Astrocyte (in vitro differentiated cells and primary cell): ENCODE results near the gene CCDC14. TPM values are rescaled to one million over a fixed set of nuclear protein-coding genes. Genes with fewer than 3 reads are reported as not detected.
"Not testable (repeated sequence)": the region's sequence is repeated elsewhere in the genome, so short reads cannot be mapped to it uniquely, and the experiment has no call there.

Source experiments
- DNase-seq: peaks from one replicate; pipeline ENCODE4 v3.0.0-alpha.2; 2010; ENCODE audit warnings: low read depth
- FAIRE-seq: peaks from 2 replicates; lab custom pipeline; 2011; peaks lifted over from hg19 to GRCh38; lab: Jason Lieb, UNC
- H2AFZ ChIP-seq: 2 replicates; pipeline ENCODE4 v1.6.0; 2012; ENCODE audit warnings: low read depth, low read length, inconsistent platforms
- H3K27ac ChIP-seq: 2 replicates; pipeline ENCODE4 v1.5.1; 2011; ENCODE audit warnings: low read depth, low read length, inconsistent platforms
- H3K27me3 ChIP-seq: 2 replicates; pipeline ENCODE4 v1.6.0; 2011; ENCODE audit warnings: low read length, inconsistent platforms; ENCODE audit not compliant: insufficient read depth
- H3K36me3 ChIP-seq: 2 replicates; pipeline ENCODE4 v1.5.1; 2011; ENCODE audit warnings: low read length, inconsistent platforms; ENCODE audit not compliant: insufficient read depth
- H3K4me1 ChIP-seq: 2 replicates; pipeline ENCODE4 v1.5.1; 2011; ENCODE audit warnings: low read length, inconsistent platforms; ENCODE audit not compliant: insufficient read depth
- H3K4me2 ChIP-seq: 2 replicates; pipeline ENCODE4 v1.6.0; 2012; ENCODE audit warnings: low read length, inconsistent platforms
- H3K4me3 ChIP-seq: 2 replicates; pipeline ENCODE4 v1.5.1; 2011; ENCODE audit warnings: low read depth, mild to moderate bottlenecking, low read length, inconsistent platforms; ENCODE audit not compliant: insufficient read depth
- H3K79me2 ChIP-seq: 2 replicates; pipeline ENCODE4 v1.6.0; 2012; ENCODE audit warnings: mild to moderate bottlenecking, low read length, inconsistent platforms; ENCODE audit not compliant: insufficient read depth
- H3K9ac ChIP-seq: 2 replicates; pipeline ENCODE4 v1.6.0; 2012; ENCODE audit warnings: mild to moderate bottlenecking, low read length, inconsistent platforms
- H3K9me3 ChIP-seq: 2 replicates; pipeline ENCODE4 v1.5.1; 2012; ENCODE audit warnings: low read depth, mild to moderate bottlenecking, low read length, inconsistent platforms; ENCODE audit not compliant: insufficient read depth
- H4K20me1 ChIP-seq: 2 replicates; pipeline ENCODE4 v1.6.0; 2012; ENCODE audit warnings: low read length, inconsistent platforms; ENCODE audit not compliant: insufficient read depth
- H3K27ac Mint-ChIP-seq: one replicate; pipeline ENCODE4 v1.8.0; 2021; ENCODE audit warnings: mild to moderate bottlenecking, mixed read lengths; ENCODE audit not compliant: unreplicated experiment
- H3K27me3 Mint-ChIP-seq: one replicate; pipeline ENCODE4 v1.8.0; 2021; ENCODE audit warnings: low read depth, mixed read lengths; ENCODE audit not compliant: unreplicated experiment
- H3K36me3 Mint-ChIP-seq: one replicate; pipeline ENCODE4 v1.8.0; 2021; ENCODE audit warnings: low read depth, mixed read lengths; ENCODE audit not compliant: unreplicated experiment
- H3K4me1 Mint-ChIP-seq: one replicate; pipeline ENCODE4 v1.8.0; 2021; ENCODE audit warnings: low read depth, mixed read lengths; ENCODE audit not compliant: unreplicated experiment
- H3K4me3 Mint-ChIP-seq: one replicate; pipeline ENCODE4 v1.8.0; 2021; ENCODE audit warnings: mild to moderate bottlenecking, moderate library complexity, mixed read lengths; ENCODE audit not compliant: unreplicated experiment
- H3K9me3 Mint-ChIP-seq: one replicate; pipeline ENCODE4 v1.8.0; 2021; ENCODE audit warnings: mild to moderate bottlenecking, mixed read lengths; ENCODE audit not compliant: unreplicated experiment
- EZH2 ChIP-seq: IDR thresholded peaks from 2 replicates; pipeline ENCODE4 v1.6.1; 2012; ENCODE audit warnings: mild to moderate bottlenecking, low read length, inconsistent platforms; ENCODE audit not compliant: insufficient read depth
- total RNA-seq: library from RNA; stranded (reverse); gene quantifications from 2 replicates; pipeline ENCODE4 v1.2.1, GENCODE V29; 2021
- TF ChIP-seq, protein P1 (sequence below): IDR thresholded peaks from 2 replicates; pipeline ENCODE4 v1.5.1; 2011; ENCODE audit warnings: low read depth, mild to moderate bottlenecking, inconsistent platforms, low read length, moderate library complexity; ENCODE audit not compliant: insufficient read depth

Gene CCDC14
- total RNA-seq, 1 donor from 2014 or later = 35.8 TPM

DNA sequence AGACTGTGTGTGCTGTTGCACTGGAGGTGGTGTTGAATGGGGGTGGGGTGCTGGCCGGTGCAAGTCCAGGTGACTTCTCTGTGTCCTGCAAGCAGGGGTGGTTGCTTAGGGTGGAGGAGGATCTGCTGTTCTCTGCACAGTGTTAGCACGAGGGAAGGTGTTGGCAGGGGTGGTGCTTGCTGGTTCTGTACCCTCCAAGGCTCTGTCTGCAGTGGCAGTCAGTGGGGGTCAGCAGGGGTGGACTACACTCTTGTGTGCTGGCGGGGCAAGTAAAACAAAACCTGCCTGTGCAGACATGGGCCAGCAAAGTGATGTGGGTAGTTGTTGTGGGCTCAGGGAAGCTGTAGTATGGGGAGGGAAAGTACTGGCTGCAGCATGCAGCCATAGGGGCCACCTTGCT, 25.4 kb upstream of the CCDC14 start:
- Mint-ChIP-seq H3K4me1 (no peaks in the 10 kb centered on the region), H3K9me3 (peaks cover 4% of the 10 kb centered on the region), H3K36me3 (no peaks in the 10 kb centered on the region), H3K27me3 (peaks cover 43% of the 10 kb centered on the region), H3K4me3 (no peak overlapping the region), H3K27ac (no peak overlapping the region)
- DNase-seq (no peak), FAIRE-seq (no peak)
- Histone ChIP-seq H3K9ac (no peak overlapping the region), H3K27me3 (peaks cover 41% of the 10 kb centered on the region), H3K4me3 (no peak overlapping the region), H3K79me2 (no peaks in the 10 kb centered on the region), H3K36me3 (no peaks in the 10 kb centered on the region), H3K27ac (no peak overlapping the region), H3K4me1 (no peaks in the 10 kb centered on the region), H3K9me3 (no peaks in the 10 kb centered on the region), H4K20me1 (no peaks in the 10 kb centered on the region), H2AFZ (no peak overlapping the region), H3K4me2 (no peak overlapping the region)
- TF ChIP-seq, protein P1, sequence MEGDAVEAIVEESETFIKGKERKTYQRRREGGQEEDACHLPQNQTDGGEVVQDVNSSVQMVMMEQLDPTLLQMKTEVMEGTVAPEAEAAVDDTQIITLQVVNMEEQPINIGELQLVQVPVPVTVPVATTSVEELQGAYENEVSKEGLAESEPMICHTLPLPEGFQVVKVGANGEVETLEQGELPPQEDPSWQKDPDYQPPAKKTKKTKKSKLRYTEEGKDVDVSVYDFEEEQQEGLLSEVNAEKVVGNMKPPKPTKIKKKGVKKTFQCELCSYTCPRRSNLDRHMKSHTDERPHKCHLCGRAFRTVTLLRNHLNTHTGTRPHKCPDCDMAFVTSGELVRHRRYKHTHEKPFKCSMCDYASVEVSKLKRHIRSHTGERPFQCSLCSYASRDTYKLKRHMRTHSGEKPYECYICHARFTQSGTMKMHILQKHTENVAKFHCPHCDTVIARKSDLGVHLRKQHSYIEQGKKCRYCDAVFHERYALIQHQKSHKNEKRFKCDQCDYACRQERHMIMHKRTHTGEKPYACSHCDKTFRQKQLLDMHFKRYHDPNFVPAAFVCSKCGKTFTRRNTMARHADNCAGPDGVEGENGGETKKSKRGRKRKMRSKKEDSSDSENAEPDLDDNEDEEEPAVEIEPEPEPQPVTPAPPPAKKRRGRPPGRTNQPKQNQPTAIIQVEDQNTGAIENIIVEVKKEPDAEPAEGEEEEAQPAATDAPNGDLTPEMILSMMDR = no peak
- TF ChIP-seq EZH2 = no peak

DNA sequence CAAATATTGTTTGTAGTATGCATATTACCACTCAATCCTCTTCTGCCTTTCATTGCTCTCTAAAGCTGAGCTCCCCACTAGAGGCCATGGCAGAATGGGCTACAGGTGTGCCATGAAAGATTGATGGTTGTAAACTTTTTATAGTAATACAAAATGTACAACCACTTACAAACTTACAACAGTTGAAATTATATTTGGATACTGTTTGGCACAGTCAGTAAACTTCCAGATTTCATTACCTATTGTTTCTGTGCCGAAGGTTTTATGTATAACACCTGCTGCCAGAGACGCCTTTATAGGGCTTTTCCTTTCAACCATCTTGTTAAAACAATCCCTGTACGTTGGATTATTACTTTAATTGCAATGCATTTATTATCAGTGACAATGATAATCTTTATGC, 23.9 kb upstream of the CCDC14 start:
- no peaks in the 10 kb centered on the region for H3K36me3 ChIP-seq
- H3K27ac Mint-ChIP-seq = no peak overlapping the region
- no peak for TF ChIP-seq EZH2
- TF ChIP-seq, protein P1 = no peak
- peaks cover 35% of the 10 kb centered on the region for H3K27me3 Mint-ChIP-seq
- no peaks in the 10 kb centered on the region for H3K36me3 Mint-ChIP-seq
- H3K4me2 ChIP-seq = no peak overlapping the region
- no peaks in the 10 kb centered on the region for H3K79me2 ChIP-seq
- H3K9me3 ChIP-seq = no peaks in the 10 kb centered on the region
- no peak overlapping the region for H3K27ac ChIP-seq
- no peak overlapping the region for H2AFZ ChIP-seq
- peaks cover 38% of the 10 kb centered on the region for H3K27me3 ChIP-seq
- H3K9ac ChIP-seq = no peak overlapping the region
- H3K4me3 Mint-ChIP-seq = no peak overlapping the region
- no peaks in the 10 kb centered on the region for H3K4me1 Mint-ChIP-seq
- FAIRE-seq (no peak), DNase-seq (no peak)
- no peak overlapping the region for H3K4me3 ChIP-seq
- no peaks in the 10 kb centered on the region for H4K20me1 ChIP-seq
- peaks cover 4% of the 10 kb centered on the region for H3K9me3 Mint-ChIP-seq
- no peaks in the 10 kb centered on the region for H3K4me1 ChIP-seq

- Mint-ChIP-seq H3K27me3 (peaks cover 32% of the 10 kb centered on the region), H3K4me1 (no peaks in the 10 kb centered on the region), H3K4me3 (no peak overlapping the region), H3K9me3 (peaks cover 4% of the 10 kb centered on the region), H3K27ac (no peak overlapping the region), H3K36me3 (no peaks in the 10 kb centered on the region)
- H3K9ac ChIP-seq = no peak overlapping the region
- no peaks in the 10 kb centered on the region for H3K9me3 ChIP-seq
- no peaks in the 10 kb centered on the region for H3K79me2 ChIP-seq
- H3K27ac ChIP-seq = no peak overlapping the region
- no peaks in the 10 kb centered on the region for H3K4me1 ChIP-seq
- no peaks in the 10 kb centered on the region for H3K36me3 ChIP-seq
- no peak overlapping the region for H3K4me3 ChIP-seq
- no peak overlapping the region for H3K4me2 ChIP-seq
- H4K20me1 ChIP-seq = no peaks in the 10 kb centered on the region
- no peak for FAIRE-seq
- no peak for TF ChIP-seq EZH2
- TF ChIP-seq, protein P1 = no peak
- peaks cover 33% of the 10 kb centered on the region for H3K27me3 ChIP-seq
- no peak for DNase-seq
- no peak overlapping the region for H2AFZ ChIP-seq
These were observed 23.3 kb upstream of the CCDC14 start for GRCh38 chr3:123984350-123984749.

DNA sequence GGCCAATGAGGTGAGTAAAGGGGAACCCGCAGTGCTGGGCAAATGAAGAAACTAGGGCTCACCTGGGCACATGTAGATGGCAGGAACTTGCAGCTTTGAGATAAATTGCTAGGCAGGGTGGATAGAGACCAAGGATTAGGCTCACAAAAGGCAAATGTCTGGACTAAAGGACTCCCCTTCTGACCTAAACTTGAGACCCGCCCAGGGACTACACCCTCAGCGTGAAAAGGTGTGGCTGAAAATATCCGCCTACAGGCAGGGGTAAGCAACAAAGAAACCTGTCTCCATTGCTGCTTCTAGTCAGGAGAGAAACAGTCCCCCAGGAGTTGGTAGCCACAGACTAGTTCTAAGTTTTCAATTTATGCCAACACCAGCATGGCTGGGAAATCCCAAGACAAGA, 20.3 kb upstream of the CCDC14 start:
- not testable (repeated sequence) for H3K4me3 ChIP-seq, FAIRE-seq, H3K4me3 Mint-ChIP-seq, DNase-seq, H3K4me2 ChIP-seq, H3K4me1 ChIP-seq, H3K9ac ChIP-seq, H2AFZ ChIP-seq, H3K27ac Mint-ChIP-seq, H3K79me2 ChIP-seq, H3K4me1 Mint-ChIP-seq, H3K9me3 Mint-ChIP-seq, H3K36me3 ChIP-seq, H4K20me1 ChIP-seq, H3K36me3 Mint-ChIP-seq, H3K9me3 ChIP-seq, H3K27ac ChIP-seq
- H3K27me3 Mint-ChIP-seq = peaks cover 11% of the 10 kb centered on the region
- H3K27me3 ChIP-seq = peaks cover 11% of the 10 kb centered on the region
